HepG2 (cell line): Measurements from ENCODE around the gene THSD4.

Experiments
- ARNT ChIP-seq: fragments of 450-650 bp; IDR thresholded peaks from 2 replicates; pipeline ENCODE4 v1.6.1; 2017
- SMARCC2 ChIP-seq: fragments of 450-650 bp; IDR thresholded peaks from 2 replicates; pipeline ENCODE4 v1.6.1; 2017; ENCODE audit warnings: antibody characterized with exemption, mild to moderate bottlenecking
- TCF12 ChIP-seq, 2 experiments: fragments of 450-650 bp in 1 of 2; sonication (generic) in 1 of 2; formaldehyde crosslinking in 1 of 2; IDR thresholded peaks; 2 replicates each; pipeline versions ENCODE4 v1.6.1 to v1.8.0; 2017 to 2022; ENCODE audit warnings: antibody characterized with exemption in 1 of 2, mild to moderate bottlenecking in 1 of 2, missing genetic modification reagents in 1 of 2, moderate library complexity in 1 of 2
- ZNF639 ChIP-seq: conservative IDR thresholded peaks from 2 replicates; pipeline ENCODE4 v1.6.1; 2018; ENCODE audit warnings: missing genetic modification reagents
- ZNF766 ChIP-seq: sonication (generic); formaldehyde crosslinking; IDR thresholded peaks from 2 replicates; pipeline ENCODE4 v1.5.0; 2020; ENCODE audit warnings: missing genetic modification reagents, borderline replicate concordance

- no peak for TF ChIP-seq TCF12 (IDR thresholded peaks at IDR 0.05)
- no peak for TF ChIP-seq TCF12 (CRISPR knock-in tag; IDR thresholded peaks at IDR 0.05)
- no peak for TF ChIP-seq SMARCC2
- TF ChIP-seq ZNF639 (CRISPR knock-in tag): no peak
- no peak for TF ChIP-seq ZNF766
- TF ChIP-seq ARNT: no peak
Measured at GRCh38 chr15:71735385-71735757, 620.1 kb downstream of the THSD4 start.
